Mammary epithelial cell (primary cell): Measurements from ENCODE around the gene RAD51B.

Experiments
- EZH2 ChIP-seq: IDR thresholded peaks from 2 replicates; pipeline ENCODE4 v1.6.1; 2012; ENCODE audit warnings: low read length, inconsistent platforms, borderline replicate concordance
- TF ChIP-seq, protein P1 (sequence below), 2 donors: IDR thresholded peaks in 1 of 2; conservative IDR thresholded peaks in 1 of 2; 2 replicates each; pipeline ENCODE4 v1.5.1; 2011 to 2012; ENCODE audit warnings: inconsistent platforms in 2 of 2, low read length in 2 of 2, mild to moderate bottlenecking in 2 of 2, control low read depth in 1 of 2, low read depth in 1 of 2; ENCODE audit not compliant: insufficient read depth in 1 of 2; ENCODE audit errors: extremely low read depth in 1 of 2

DNA sequence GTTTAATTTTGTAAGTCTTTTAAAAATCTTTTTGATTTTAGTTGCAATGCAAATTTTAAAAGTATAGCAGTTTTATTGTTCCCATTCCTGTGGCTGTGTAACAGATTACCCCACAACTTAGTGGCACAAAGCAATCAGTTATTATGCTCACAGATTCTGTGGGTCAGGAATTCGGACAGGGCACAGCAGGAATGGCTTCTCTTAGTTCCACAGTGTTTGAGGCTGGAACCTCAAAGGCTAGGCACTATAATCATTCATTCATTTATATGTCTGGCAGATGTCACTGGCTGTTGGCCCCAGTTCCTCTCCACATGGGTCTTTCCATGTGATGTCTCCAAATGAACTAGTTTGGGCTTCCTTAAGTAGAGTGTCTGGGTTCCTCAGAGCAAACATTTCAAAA is 193.3 kb downstream of the RAD51B start:
- TF ChIP-seq, protein P1, sequence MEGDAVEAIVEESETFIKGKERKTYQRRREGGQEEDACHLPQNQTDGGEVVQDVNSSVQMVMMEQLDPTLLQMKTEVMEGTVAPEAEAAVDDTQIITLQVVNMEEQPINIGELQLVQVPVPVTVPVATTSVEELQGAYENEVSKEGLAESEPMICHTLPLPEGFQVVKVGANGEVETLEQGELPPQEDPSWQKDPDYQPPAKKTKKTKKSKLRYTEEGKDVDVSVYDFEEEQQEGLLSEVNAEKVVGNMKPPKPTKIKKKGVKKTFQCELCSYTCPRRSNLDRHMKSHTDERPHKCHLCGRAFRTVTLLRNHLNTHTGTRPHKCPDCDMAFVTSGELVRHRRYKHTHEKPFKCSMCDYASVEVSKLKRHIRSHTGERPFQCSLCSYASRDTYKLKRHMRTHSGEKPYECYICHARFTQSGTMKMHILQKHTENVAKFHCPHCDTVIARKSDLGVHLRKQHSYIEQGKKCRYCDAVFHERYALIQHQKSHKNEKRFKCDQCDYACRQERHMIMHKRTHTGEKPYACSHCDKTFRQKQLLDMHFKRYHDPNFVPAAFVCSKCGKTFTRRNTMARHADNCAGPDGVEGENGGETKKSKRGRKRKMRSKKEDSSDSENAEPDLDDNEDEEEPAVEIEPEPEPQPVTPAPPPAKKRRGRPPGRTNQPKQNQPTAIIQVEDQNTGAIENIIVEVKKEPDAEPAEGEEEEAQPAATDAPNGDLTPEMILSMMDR (conservative IDR thresholded peaks at IDR 0.05 in 1 of 2, IDR thresholded peaks at IDR 0.05 in 1 of 2; ENCODE audit: extremely low read depth in 1 of 2, insufficient read depth in 1 of 2, low read depth in 1 of 2, low read length in 2 of 2), result no peak
- no peak for TF ChIP-seq EZH2
